SKM-1 (cell line): ENCODE measurements around the gene NOTCH3.

Source experiments
- DNase-seq: peaks from one replicate; lab custom pipeline; 2025; ENCODE audit not compliant: unreplicated experiment; lab: John Stamatoyannopoulos, UW

The NOTCH3 gene

GRCh38 chr19:15200553-15201364 lies at the start of gene NOTCH3:
NOTCH3 (minus strand) TSS chr19:15200995; CDS start chr19:15200905, 90 bp downstream.
- no peak for DNase-seq

DNA sequence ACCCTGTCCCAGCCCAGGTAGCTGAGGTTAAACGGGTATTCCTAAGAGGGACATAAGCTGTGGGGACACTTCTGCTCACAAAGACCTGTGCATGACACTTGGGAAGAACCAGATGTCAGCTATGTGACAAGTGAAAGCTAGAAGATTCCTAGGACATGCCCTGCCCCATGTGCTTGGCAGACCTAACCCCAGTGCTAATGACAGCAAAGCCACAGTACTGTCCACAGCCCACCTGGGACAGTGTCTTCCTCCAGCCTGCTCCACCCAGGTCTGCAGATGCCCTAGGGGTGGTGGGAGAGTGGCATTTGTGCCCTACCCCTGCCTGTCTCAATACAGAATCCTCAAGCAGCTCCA lies 49.8 kb upstream of the NOTCH3 start:
- no peak for DNase-seq

GRCh38 chr19:15249972-15250639 lies 49.3 kb upstream of the NOTCH3 start:
- DNase-seq, result no peak

GRCh38 chr19:15249528-15249874 lies 48.7 kb upstream of the NOTCH3 start:
- DNase-seq, result no peak

GRCh38 chr19:15248648-15249527 lies 48.1 kb upstream of the NOTCH3 start:
- no peak for DNase-seq

DNA sequence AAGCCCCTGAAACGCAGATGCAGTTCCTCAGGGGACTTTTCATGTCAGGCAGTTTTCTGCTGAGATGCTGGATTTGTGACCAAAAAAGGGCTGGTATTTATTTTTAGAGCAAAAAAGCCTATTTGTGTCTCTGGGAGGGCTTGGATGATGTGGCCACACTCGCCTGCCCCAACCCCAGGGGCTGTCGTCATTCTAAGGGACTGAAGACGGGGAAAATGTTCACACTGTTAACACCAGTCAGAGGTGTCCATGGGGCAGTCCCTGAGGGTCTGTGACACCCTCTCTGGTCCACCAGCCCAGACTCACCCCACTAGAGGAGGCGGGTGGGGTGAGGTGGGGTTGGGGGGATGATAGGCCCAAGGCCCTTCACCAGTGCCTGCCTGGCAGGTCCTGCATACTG lies 47.3 kb upstream of the NOTCH3 start:
- DNase-seq, result no peak

DNA sequence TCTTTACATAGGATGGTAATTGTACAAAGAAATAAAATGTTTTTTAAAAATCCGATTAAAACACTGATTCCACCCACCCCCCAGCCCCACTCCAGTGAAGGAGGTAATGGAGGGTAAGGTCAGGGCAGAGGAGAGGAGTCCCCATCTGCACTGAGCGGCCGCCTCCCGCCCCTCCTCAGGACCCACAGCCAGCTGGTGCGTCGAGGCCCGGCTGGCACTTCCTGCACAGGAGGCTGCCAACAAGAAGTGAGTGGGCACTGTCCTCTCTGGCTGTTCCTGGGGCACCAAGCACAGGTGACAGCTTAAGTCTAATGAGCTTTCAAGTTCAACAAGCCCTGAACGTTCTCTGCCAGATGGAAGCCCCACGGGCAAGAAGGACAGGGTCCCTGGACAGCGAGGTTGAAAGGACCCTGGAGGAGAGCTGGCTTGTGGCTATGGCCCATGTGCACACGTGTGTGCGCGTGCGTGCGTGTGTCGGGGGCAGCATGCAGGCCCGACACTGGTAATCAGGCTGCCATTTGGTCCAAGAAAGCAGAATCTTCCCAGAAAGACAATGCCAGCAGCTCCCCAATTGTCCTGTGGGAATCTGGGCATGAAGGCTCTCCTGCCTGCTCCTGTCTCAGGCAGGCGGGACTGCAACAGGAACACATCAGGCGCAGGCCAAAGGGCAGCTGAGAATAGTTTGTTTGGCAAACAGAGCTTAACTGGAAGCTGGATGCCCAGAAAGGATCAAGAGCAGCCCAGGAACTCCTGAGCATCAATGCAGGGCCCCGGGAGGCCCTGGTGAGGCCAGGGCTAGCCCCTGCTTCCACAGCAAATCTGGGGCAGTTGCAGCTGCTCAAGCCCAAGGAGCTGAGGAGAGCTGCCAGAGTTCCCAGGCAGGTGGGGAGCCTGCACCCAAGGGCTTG lies 46.6 kb upstream of the NOTCH3 start:
- no peak for DNase-seq

DNA sequence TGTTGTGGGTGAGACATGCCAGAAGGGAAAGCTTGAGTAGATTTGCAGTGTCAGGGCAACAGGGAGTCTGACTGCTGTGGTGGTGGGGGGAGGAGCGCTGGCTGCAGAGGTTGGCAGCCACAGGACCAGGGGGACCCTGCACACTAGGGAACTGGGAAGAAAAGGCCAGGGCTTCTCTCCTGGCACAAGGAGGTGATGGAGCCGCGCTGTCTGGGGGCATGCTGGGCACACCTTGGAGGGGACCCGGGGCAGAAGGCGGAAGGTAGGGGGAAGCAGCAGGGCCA lies 45.3 kb upstream of the NOTCH3 start:
- no peak for DNase-seq

DNA sequence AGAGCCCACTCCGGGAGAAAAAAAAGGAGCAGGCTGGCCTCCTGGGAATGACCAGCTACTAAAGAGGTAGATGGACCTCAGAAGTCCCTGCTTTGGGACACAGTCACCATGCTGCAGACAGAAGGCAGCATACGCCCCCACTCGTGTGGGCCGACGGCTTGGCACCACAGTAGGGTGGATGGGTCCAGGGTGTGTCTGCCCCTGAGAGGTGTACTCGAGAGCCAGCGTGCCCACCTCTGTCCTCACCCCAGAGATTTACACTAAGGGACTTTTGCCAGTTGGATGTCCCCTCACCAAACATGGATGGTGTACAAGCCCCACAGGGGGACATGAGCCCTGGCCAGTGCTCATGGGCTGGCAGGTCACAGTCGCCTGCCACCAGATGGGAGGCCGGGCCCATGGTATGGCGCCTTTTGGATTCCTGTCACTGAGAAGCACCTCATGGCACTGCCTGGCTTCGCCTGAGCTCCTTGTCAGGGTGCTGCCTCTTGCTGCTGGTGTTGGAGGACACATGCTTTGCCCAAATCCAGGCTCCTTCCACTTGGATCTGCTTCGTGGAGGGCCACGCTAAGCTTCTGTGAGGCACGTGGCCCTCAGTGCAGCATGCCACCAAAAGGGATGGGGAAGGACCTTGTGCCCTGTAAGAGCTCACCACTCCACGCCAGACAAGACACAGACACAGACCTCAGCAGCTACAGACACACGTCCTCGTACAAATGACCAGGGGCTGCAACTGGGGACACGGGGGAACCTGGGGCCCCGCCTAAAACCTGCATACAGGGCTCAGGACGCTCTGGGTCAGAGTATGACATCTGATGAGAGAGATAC lies 44.8 kb upstream of the NOTCH3 start:
- DNase-seq, result no peak

DNA sequence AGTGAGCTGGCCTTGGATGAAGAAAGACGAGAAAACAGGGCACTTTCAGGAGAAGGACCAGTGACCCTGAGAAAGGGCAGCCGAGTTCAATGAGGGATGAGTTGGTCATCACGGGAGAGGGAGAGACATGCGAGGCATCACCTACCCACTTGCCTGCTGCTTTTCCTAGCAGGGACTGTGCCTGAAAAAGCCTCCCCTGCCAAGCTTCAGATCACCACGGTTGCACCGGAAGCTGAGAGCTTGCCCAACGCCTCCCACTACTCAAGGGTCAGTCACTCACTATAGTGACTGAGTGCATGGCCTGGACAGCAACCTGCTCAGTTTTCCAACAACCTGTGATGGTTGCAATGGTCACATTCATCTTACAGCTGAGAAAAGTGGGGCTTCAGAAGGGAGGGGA lies 44.0 kb upstream of the NOTCH3 start:
- no peak for DNase-seq

DNA sequence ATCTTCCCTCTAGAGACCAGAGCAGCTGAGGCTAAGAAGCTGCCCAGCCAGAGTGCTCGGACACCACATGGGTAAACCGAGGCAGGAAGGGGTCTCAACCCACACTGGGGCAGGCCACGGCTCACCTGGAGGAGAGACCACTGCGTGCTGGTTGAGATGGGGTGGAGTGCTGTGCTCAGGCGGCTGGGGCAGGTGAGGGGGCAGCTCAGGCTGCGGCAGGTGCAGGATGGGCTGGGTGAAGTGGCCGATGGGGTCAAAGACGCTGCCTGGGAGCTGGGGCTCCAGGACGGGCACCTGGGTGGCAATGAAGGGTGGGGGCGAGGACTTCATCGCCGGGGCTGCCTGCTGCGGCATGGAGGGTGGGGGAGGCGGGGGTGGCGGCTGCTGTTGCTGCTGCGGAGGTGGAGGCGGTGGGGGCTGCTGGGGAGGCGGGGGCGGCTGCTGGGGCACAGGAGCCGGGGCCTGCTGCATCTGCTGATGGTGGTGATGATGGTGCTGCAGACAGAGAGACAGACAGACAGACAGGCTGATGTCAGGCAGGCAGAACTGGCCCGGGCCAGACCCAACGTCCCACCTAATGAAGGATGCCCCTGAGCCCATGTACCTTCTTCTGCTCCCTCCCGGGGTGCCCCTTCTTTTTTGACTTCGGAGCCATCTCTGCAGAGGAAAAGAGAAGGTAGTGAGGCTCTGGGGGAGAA lies 43.5 kb upstream of the NOTCH3 start:
- DNase-seq, result no peak

GRCh38 chr19:15243236-15243957 lies 42.6 kb upstream of the NOTCH3 start:
- no peak for DNase-seq

DNA sequence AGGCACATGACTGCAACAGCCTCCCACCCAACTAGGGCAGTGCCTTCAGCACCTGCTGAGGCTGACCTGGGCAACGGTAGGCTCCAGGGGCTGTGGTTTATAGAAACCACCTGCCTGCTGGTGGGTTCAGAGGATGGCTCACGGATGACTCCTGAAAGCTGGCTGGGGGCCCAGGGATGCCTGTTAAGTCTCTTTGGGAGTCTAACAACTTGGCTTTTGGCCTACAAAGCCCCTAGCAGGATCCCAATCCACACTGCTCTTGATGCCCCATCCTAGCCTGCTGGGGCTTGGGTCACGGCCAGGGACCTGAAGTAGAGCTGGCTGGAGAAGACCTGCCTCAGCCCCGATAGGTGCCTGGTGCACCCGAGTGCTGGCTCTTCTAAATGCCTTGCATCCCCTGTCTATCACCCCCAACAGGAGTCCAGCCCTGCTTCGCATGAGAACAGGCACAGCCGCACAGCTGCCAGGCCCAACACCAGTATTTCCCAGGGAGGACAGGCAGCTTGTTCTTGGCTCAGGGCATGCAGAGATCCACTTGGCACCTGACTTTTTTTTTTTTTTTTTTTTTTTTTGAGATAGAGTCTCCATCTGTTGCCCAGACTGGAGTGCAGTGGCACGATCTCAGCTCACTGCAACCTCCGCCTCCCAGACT lies 40.6 kb upstream of the NOTCH3 start:
- no peak for DNase-seq

GRCh38 chr19:15240515-15240914 lies 39.7 kb upstream of the NOTCH3 start:
- DNase-seq, result no peak

DNA sequence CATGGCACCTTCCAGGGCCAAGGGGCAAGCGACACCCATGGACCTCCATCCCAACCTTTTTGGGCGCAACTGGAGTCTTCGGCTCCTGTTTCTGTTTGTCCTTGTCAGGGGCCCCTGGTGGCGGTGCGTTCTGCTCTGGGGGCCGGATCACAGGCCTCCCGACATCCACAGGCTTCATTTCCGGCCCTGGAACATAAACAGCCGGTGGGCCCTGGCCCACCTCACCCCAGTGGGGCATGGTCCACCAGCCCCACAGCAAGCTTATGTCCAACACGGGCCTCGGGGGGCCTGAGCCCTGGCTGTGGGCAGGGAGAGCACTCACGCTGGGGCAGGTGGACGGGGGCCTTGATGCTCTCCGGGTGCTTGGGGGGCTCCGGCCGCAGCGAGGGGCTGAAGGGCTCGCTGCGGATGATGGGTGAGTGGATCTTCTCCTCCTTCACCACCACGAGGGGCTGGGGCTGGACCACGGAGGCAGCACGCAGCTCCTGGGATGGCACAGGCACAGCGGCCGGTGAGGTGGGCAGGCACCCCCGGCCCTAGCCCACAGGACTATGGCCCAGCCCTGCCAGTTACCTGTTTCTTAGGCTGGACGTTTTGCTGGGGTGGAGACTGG lies 38.6 kb upstream of the NOTCH3 start:
- DNase-seq, result no peak

DNA sequence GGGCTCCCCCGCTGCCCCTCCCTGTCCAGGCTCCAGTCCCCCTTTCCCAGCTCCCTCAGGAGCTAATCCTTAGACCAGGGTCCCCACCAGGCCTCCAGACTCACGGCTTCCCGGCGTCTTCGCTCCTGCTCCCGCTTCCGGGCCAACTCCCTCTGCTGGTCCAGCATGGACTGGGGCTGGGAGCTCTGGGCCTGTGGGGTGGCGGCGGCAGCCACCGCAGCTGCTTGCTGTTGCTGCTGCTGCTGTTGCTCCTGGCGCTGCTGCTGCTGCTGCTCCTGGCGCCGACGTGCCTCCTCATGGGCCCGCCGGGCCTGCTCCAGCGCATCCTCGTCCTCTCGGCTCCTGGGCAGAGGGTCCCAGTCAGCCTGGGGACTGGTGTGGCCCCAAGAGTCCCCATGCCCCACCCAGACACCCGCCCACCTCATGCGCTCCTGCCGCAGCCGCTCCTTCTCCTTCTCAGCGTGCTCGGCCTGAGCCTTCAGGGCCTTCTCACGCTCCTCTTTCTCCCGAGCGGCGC lies 37.9 kb upstream of the NOTCH3 start:
- no peak for DNase-seq

GRCh38 chr19:15237759-15238638 lies 37.2 kb upstream of the NOTCH3 start:
- DNase-seq, result no peak
